ENCODE measurements around the gene PRKD3.

PRKD3 gene

DNA sequence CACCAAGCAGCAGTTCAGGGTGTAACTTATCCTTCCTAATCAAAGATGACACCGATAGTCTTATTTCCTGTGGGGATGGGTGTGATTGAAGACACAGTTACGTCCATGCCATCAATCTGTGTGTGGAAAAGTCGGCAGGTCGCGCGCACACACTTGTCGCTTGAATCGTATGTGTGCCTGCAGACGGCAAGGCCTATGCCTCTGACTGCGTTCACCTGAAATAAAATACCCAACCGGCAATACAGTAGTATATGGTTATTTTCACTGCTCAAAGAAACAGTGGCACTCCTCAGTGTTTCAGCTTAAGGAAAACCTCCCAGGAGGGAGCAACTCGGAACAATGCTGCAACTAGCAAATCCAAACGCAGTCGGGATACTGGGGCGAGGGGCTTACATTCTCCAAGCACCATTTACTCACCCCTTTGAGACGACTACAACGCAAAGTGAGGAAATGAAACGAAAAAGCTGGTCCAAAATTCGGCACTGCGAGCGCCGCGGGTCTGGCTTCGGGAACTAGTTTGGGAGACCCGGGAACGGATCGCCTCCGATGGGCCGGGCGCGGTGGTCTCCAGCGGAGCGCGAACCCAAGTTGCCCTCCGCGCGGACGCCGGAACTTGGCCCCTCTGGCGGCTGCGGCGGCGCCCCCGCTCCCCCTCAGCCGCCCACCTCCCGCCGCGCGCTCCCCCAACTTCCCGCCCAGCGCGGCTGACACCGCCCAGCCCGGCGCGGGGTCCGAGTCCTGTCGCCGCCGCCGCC, 675 bp downstream of the PRKD3 start:
- TF ChIP-seq ZFX (IDR thresholded peaks at IDR 0.05; ENCODE audit: borderline replicate concordance): no peak
- no peak for TF ChIP-seq CTCF (IDR thresholded peaks at IDR 0.05)
- peak overlapping the region; percentile 10 for H3K27ac ChIP-seq

DNA sequence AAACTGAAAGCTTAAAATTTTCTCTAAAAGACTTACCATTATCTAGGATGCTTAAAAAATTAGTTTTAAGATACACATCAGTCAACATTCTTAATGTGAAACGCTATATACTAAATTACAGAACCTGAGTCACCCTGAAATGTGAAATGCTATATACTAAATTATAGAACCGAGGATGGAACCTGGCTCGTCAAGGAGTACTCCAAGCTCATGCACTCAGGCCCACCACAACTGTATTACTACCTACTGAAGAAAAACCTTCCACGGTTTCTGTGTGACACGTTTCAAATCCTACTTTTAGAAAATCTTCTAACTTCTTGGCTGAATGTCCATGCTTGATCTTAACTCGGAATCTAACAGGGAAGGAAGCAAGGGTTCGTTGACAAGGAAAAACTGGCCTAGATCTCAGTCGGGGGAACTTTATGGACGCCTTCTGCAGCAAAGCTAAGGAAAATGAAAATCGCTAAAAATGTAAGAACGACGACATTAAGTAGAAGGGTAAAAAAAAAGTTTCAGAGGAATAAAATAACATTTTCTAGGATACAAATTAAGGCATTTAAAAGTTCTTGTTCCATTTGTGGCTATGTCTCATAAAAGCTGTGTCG, 1.4 kb downstream of the PRKD3 start:
- TF ChIP-seq CTCF (IDR thresholded peaks at IDR 0.05) (no peak), ZFX (IDR thresholded peaks at IDR 0.05; ENCODE audit: borderline replicate concordance) (no peak)
- H3K27ac ChIP-seq: no peak overlapping the region

DNA sequence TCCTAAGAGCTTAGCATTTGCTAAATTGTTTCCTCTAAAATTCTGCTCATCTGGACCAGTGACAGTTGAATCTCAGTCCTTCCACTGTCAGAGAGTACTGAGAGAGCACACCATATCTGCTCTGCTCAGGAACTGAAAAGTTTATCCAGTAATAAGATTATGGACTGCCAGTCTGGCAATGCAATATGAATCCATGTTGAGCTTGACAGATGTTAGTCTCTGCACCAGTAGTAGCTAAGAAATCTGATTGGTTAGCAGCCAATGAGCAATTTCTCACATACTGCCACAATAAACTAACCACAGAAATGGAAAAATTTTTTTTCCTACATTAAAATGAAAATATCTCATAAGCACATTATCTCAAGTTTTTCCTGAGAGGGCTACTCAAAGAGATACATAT, 2.3 kb downstream of the PRKD3 start:
- no peak overlapping the region for H3K27ac ChIP-seq
- TF ChIP-seq CTCF (IDR thresholded peaks at IDR 0.05): no peak
- TF ChIP-seq ZFX (IDR thresholded peaks at IDR 0.05; ENCODE audit: borderline replicate concordance): no peak

DNA sequence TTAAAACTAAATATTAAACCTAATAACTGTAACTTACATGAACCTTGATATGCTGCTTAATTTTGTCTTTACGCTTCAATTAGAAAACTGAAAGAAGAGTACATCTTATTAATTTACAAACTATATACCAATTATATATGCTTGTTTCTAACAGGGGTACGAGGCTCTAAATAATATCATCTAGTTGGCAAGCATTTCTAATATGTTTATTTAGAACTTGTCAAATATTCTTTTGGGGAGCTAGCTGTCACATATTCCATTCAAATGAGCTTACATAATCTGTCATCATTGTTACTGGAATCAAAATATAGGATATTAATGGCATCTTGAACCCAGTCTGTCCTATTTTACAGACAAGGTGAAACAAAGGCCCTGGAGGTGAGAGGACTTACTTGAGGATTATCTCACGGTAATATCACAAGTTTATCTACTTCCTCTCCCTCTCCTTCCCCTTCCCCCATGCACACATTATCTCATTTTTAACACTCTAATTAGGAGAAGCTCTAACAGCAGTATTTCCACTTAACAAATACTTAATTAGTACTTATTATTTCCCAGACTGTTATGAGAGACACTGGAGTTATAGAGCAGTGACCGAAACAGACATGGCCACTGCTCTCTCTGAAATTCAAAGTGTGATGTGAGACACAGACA, 3.5 kb downstream of the PRKD3 start:
- TF ChIP-seq ZFX (IDR thresholded peaks at IDR 0.05; ENCODE audit: borderline replicate concordance) (no peak), CTCF (IDR thresholded peaks at IDR 0.05) (no peak)
- no peak overlapping the region for H3K27ac ChIP-seq

GRCh38 chr2:37319754-37320609, 4.7 kb downstream of the PRKD3 start:
- H3K27ac ChIP-seq: no peak overlapping the region
- TF ChIP-seq CTCF (IDR thresholded peaks at IDR 0.05): no peak

DNA sequence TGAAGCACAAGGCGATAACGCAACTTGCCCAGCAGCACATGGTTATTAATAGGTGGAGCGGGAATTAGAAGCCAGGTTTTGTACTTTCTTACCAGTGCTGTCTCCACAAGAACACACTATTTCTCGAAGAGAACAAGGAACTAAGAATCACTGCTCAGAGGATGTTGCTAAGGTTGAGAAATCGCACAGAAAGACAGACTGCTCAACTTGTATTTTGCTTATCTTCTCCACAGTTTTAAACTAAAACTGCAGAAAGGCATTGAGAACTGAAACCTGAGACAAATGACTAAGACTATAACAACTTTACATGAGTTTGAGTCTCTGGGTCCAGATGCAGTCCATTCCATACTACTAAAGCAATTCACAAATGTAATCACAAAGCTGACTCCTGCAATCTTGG, 6.2 kb downstream of the PRKD3 start:
- no peak for TF ChIP-seq CTCF (IDR thresholded peaks at IDR 0.05)
- TF ChIP-seq ZFX (IDR thresholded peaks at IDR 0.05; ENCODE audit: borderline replicate concordance): no peak
- H3K27ac ChIP-seq: no peak overlapping the region
